Stimulated activated CD8-positive, alpha-beta memory T cell treated with anti-CD3 and anti-CD28 coated beads, Interleukin-7, amount 100 ng/mL, for 24 hours (primary cell): Measurements from ENCODE around the gene MCFD2.
"Not testable (repeated sequence)": the region's sequence is repeated elsewhere in the genome, so short reads cannot be mapped to it uniquely, and the experiment has no call there.

ENCODE experiments used
- DNase-seq: peaks from one replicate; pipeline ENCODE4 v3.0.0-alpha.2; 2020; ENCODE audit warnings: low read depth

The MCFD2 gene

GRCh38 chr2:46937471-46937901 is 21.9 kb upstream of the MCFD2 start:
- DNase-seq = no peak

GRCh38 chr2:46936566-46936965 is 21.0 kb upstream of the MCFD2 start:
- no peak for DNase-seq

GRCh38 chr2:46935071-46935470 is 19.5 kb upstream of the MCFD2 start:
- no peak for DNase-seq

GRCh38 chr2:46929612-46930011 is 14.0 kb upstream of the MCFD2 start:
- no peak for DNase-seq

- no peak for DNase-seq
These were observed 11.3 kb upstream of the MCFD2 start for GRCh38 chr2:46926863-46927262.

GRCh38 chr2:46925474-46926351 is 10.1 kb upstream of the MCFD2 start:
- DNase-seq = no peak

GRCh38 chr2:46924608-46925007 is 9.0 kb upstream of the MCFD2 start:
- DNase-seq = no peak

GRCh38 chr2:46924038-46924437 is 8.4 kb upstream of the MCFD2 start:
- no peak for DNase-seq

GRCh38 chr2:46923041-46923528 is 7.5 kb upstream of the MCFD2 start:
- DNase-seq = no peak

- DNase-seq = no peak
These were observed 7.0 kb upstream of the MCFD2 start for GRCh38 chr2:46922606-46923005.

- no peak for DNase-seq
These were observed 6.3 kb upstream of the MCFD2 start for GRCh38 chr2:46921676-46922448.

GRCh38 chr2:46917628-46918027 is 2.0 kb upstream of the MCFD2 start:
- DNase-seq = no peak

- DNase-seq = peak; percentile 62
These were observed 415 bp upstream of the MCFD2 start for GRCh38 chr2:46915811-46916630.

- no peak for DNase-seq
These were observed 902 bp downstream of the MCFD2 start for GRCh38 chr2:46914578-46915230.

- no peak for DNase-seq
These were observed 1.9 kb downstream of the MCFD2 start for GRCh38 chr2:46913471-46914381.

GRCh38 chr2:46909771-46910419 is 5.7 kb downstream of the MCFD2 start:
- DNase-seq = no peak

- no peak for DNase-seq
These were observed 6.5 kb downstream of the MCFD2 start for GRCh38 chr2:46909150-46909549.

GRCh38 chr2:46904908-46905678 is 10.5 kb downstream of the MCFD2 start:
- not testable (repeated sequence) for DNase-seq

- DNase-seq = not testable (repeated sequence)
These were observed 12.6 kb downstream of the MCFD2 start for GRCh38 chr2:46902980-46903379.
